Trophoblast cell (in vitro differentiated cells and primary cell): Measurements from ENCODE around the gene RBP4.

Experiments used
- DNase-seq, 2 donors: peaks; one replicate each; pipeline ENCODE4 v3.0.0-alpha.2; 2016
- H2AFZ ChIP-seq: 2 replicates; pipeline ENCODE4 v1.6.1; 2013; ENCODE audit warnings: low read length, moderate library complexity, mild to moderate bottlenecking; ENCODE audit not compliant: insufficient read depth, poor library complexity
- H2AK5ac ChIP-seq: 2 replicates; pipeline ENCODE4 v1.6.1; 2013; ENCODE audit warnings: mild to moderate bottlenecking, low read length
- H2BK120ac ChIP-seq: 2 replicates; pipeline ENCODE4 v1.6.1; 2013; ENCODE audit warnings: low read length, mild to moderate bottlenecking, moderate library complexity; ENCODE audit not compliant: insufficient read depth, poor library complexity
- H2BK12ac ChIP-seq: 2 replicates; pipeline ENCODE4 v1.6.1; 2013; ENCODE audit warnings: mild to moderate bottlenecking, low read length, moderate library complexity
- H2BK5ac ChIP-seq: 2 replicates; pipeline ENCODE4 v1.6.1; 2013; ENCODE audit warnings: low read length, low read depth, moderate library complexity, mild to moderate bottlenecking; ENCODE audit not compliant: poor library complexity
- H3K14ac ChIP-seq: 2 replicates; pipeline ENCODE4 v1.6.1; 2013; ENCODE audit warnings: mild to moderate bottlenecking, low read length
- H3K18ac ChIP-seq: 2 replicates; pipeline ENCODE4 v1.6.1; 2013; ENCODE audit warnings: mild to moderate bottlenecking, low read length
- H3K23ac ChIP-seq: 2 replicates; pipeline ENCODE4 v1.6.1; 2013; ENCODE audit warnings: low read length
- H3K27ac ChIP-seq: 2 replicates; pipeline ENCODE4 v1.5.1; 2013; ENCODE audit warnings: low read depth, mild to moderate bottlenecking, inconsistent platforms, low read length, moderate library complexity
- H3K27me3 ChIP-seq: 2 replicates; pipeline ENCODE4 v1.6.1; 2013; ENCODE audit warnings: inconsistent platforms, mild to moderate bottlenecking, low read length, moderate library complexity; ENCODE audit not compliant: insufficient read depth
- H3K36me3 ChIP-seq, 2 experiments: 1 replicate in 1 of 2; 2 replicates in 1 of 2; pipeline ENCODE4 v1.6.1; 2013; ENCODE audit warnings: low read length in 2 of 2, mild to moderate bottlenecking in 2 of 2, moderate library complexity in 1 of 2; ENCODE audit not compliant: insufficient read depth in 2 of 2, control insufficient read depth in 1 of 2
- H3K4ac ChIP-seq: 2 replicates; pipeline ENCODE4 v1.6.1; 2013; ENCODE audit warnings: low read depth, mild to moderate bottlenecking, low read length, moderate library complexity
- H3K4me1 ChIP-seq, 2 experiments: 1 replicate in 1 of 2; 2 replicates in 1 of 2; pipeline ENCODE4 v1.6.1; 2013; ENCODE audit warnings: low read length in 2 of 2, mild to moderate bottlenecking in 2 of 2, moderate library complexity in 1 of 2; ENCODE audit not compliant: insufficient read depth in 2 of 2, control insufficient read depth in 1 of 2
- H3K4me2 ChIP-seq: 2 replicates; pipeline ENCODE4 v1.6.1; 2013; ENCODE audit warnings: inconsistent platforms, mild to moderate bottlenecking, low read length, moderate library complexity
- H3K4me3 ChIP-seq: 2 replicates; pipeline ENCODE4 v1.5.1; 2013; ENCODE audit warnings: mild to moderate bottlenecking, low read depth, low read length, inconsistent platforms
- H3K79me1 ChIP-seq: one replicate; pipeline ENCODE4 v1.6.1; 2013; ENCODE audit warnings: low read length
- H3K79me2 ChIP-seq: 2 replicates; pipeline ENCODE4 v1.6.1; 2013; ENCODE audit warnings: low read length, mild to moderate bottlenecking; ENCODE audit not compliant: control insufficient read depth, insufficient read depth, poor library complexity
- H3K9ac ChIP-seq: 2 replicates; pipeline ENCODE4 v1.6.1; 2013; ENCODE audit warnings: mild to moderate bottlenecking, low read length
- H3K9me3 ChIP-seq: 2 replicates; pipeline ENCODE4 v1.6.1; 2013; ENCODE audit warnings: low read depth, mild to moderate bottlenecking, control low read depth, inconsistent platforms, low read length; ENCODE audit not compliant: insufficient read depth
- H4K12ac ChIP-seq: 2 replicates; pipeline ENCODE4 v1.6.1; 2013; ENCODE audit warnings: low read depth, mild to moderate bottlenecking, low read length, moderate library complexity
- H4K8ac ChIP-seq: 2 replicates; pipeline ENCODE4 v1.6.1; 2013; ENCODE audit warnings: low read depth, mild to moderate bottlenecking, low read length, moderate library complexity
- H4K91ac ChIP-seq: one replicate; pipeline ENCODE4 v1.6.1; 2013; ENCODE audit warnings: low read depth, mild to moderate bottlenecking, low read length, moderate library complexity
- WGBS: extraction: QIAGEN DNeasy Blood & Tissue Kit; methylation state at CpG from one replicate; pipeline ENCODE4 v1.1.7; 2013; ENCODE audit warnings: missing lambda C conversion rate; ENCODE audit not compliant: insufficient read length, insufficient coverage; ENCODE audit errors: extremely low coverage; 5-methylcytosine and 5-hydroxymethylcytosine counted together

RBP4 gene

DNA sequence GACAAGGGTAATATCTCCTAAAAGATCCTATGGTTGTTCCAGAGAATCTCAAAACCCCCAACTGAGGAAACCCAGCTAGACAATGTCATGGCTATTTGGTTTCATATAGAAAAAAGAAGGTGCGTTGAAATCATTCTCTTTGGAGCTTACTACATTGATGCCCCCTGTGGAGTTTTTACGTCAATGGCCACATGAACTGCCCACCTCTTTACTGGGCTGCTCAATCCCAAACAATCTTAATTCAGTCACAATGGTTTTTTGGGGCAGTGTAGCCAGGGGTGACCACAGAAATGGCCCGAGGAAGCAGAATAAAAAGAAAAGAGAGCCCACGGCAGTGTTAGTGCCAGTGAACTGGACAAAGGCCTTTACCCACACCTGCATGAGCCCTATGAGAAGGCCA lies 7.8 kb downstream of the RBP4 start:
- H3K4me1 ChIP-seq: peaks cover 11 to 12% of the 10 kb centered on the region in 2 experiments
- H3K14ac ChIP-seq: no peak overlapping the region
- H3K18ac ChIP-seq: no peak overlapping the region
- no peaks in the 10 kb centered on the region for H3K36me3 ChIP-seq
- no peak overlapping the region for H3K4me2 ChIP-seq
- no CpG with 5 or more reads among the region's 4 CpGs for WGBS
- no peak overlapping the region for H2BK120ac ChIP-seq
- H3K4me3 ChIP-seq: no peak overlapping the region
- no peaks in the 10 kb centered on the region for H3K79me1 ChIP-seq
- no peak overlapping the region for H4K8ac ChIP-seq
- no peak overlapping the region for H2AFZ ChIP-seq
- H4K91ac ChIP-seq: no peak overlapping the region
- H4K12ac ChIP-seq: no peak overlapping the region
- no peak overlapping the region for H2AK5ac ChIP-seq
- H3K79me2 ChIP-seq: no peaks in the 10 kb centered on the region
- H3K27me3 ChIP-seq: no peaks in the 10 kb centered on the region
- no peak for DNase-seq
- no peak overlapping the region for H2BK5ac ChIP-seq
- H2BK12ac ChIP-seq: no peak overlapping the region
- H3K9me3 ChIP-seq: no peaks in the 10 kb centered on the region
- H3K27ac ChIP-seq: no peak overlapping the region
- no peak overlapping the region for H3K9ac ChIP-seq
- H3K4ac ChIP-seq: no peak overlapping the region
- H3K23ac ChIP-seq: no peak overlapping the region

DNA sequence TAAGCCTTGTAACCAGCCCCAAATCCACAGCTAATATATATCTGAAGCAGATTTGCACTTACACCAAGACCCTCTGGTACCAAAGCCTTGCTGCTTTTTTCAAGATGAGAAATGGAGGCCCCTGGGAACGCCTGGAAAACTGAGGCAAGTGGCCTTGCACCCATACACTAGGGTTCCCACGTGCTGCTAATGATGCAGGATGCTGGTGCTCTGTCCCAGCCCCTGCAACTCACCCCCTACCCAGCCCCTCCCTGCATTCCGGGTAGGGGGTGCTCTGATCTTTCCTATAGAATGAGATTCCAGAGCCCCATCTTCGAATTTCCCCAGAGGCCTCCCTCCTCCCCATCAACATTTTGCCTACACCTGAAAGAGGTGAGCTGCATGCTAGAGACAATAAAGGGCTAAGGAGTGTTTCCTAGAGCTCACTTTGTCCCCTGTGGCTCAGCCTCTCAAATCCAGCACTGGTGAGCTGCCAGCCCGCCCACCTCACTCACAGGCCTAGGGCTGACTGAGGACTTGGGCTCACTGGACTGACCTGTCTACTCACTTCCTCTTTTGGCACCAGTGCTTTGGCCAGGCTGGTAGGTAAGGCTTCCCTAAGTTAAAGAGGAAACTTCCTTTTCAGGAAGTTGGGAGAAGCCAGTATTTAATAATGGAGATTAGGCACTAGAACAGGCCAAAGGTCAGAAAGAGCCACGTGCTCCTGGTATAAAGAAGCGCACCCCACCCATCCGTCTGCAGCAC lies 9.8 kb downstream of the RBP4 start:
- Histone ChIP-seq H3K79me1 (no peaks in the 10 kb centered on the region), H3K9me3 (no peaks in the 10 kb centered on the region), H3K4me3 (no peak overlapping the region), H3K27ac (no peak overlapping the region), H3K27me3 (no peaks in the 10 kb centered on the region), H2AK5ac (no peak overlapping the region), H4K91ac (no peak overlapping the region), H3K4ac (no peak overlapping the region), H3K23ac (no peak overlapping the region), H3K79me2 (no peaks in the 10 kb centered on the region), H2BK12ac (no peak overlapping the region), H2BK120ac (no peak overlapping the region), H3K18ac (no peak overlapping the region), H3K9ac (no peak overlapping the region), H4K8ac (no peak overlapping the region), H2BK5ac (no peak overlapping the region), H3K4me2 (no peak overlapping the region), H3K36me3 (no peaks in the 10 kb centered on the region), H2AFZ (no peak overlapping the region), H4K12ac (no peak overlapping the region), H3K14ac (no peak overlapping the region), H3K4me1 (peaks cover 6 to 7% of the 10 kb centered on the region in 2 experiments)
- no peak for DNase-seq
- no CpG with 5 or more reads among the region's 8 CpGs for WGBS

DNA sequence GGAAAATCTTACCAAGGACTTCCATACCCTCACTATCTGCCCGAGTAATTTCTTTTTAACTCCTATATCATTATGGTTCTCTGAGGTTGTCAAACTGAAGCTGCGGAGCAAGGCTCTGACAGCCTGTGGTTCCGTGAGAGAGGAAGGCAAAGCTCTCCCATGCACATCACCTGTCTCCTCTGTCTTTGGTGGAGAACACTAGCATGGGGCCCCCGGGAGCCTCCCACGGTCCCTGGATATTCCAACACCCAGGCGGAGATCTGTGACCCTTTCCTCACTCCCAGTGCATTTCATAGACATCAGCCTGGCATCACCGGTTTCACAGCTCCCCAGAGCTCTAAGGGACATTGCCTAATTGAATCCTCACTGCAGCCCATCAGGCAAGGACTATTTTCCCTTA lies 10.4 kb downstream of the RBP4 start:
- H2AK5ac ChIP-seq: no peak overlapping the region

DNA sequence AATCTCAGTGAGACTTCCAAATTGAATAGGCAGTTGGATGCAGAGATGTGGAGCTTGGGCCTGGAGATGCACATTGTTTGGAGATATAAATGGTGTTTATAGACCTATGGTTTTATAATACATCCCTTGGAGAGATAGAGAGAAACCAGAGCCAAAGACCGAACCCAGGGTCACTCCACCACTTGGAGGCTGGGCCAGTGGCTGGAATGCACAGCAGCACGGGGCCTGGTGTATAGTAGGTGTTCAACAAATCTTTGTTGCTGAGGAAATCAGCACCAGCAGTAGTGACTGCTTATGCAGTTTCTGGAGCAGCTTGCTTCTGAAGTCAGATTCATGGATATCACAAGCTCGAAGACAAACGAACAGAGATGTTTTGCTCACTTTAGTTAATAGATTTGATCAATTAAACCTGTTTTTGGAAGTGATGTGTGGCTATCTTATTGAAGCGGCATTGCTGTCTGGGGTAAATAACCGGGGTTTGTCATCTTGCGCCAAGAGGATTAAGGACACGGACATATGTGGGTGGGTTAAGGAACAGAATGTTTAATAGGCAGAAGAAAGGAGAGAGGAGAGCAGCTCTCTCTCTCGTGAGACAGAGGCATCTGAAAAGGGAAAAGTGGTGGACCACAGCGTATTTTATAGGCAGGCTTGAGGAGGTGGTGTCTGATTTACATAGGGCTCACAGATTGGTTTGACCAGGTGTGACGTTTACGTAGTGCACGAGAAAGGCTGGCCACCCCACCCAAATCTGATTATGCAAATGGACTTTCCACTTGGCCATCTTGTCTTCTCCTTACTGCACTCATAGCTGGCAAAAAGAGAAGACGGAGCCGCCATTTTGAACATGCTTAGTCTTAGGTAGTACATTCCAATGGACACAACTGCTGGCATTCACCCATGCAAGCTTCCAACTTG lies 11.1 kb downstream of the RBP4 start:
- H4K12ac ChIP-seq: no peak overlapping the region
- no peaks in the 10 kb centered on the region for H3K79me1 ChIP-seq
- H2BK5ac ChIP-seq: no peak overlapping the region
- no peak for DNase-seq
- no peaks in the 10 kb centered on the region for H3K36me3 ChIP-seq
- no peak overlapping the region for H3K23ac ChIP-seq
- H3K4me3 ChIP-seq: no peak overlapping the region
- H2AK5ac ChIP-seq: no peak overlapping the region
- H3K4me1 ChIP-seq: peaks cover 0 to 3% of the 10 kb centered on the region in 2 experiments
- no peak overlapping the region for H3K14ac ChIP-seq
- H3K27ac ChIP-seq: no peak overlapping the region
- no peak overlapping the region for H2BK12ac ChIP-seq
- no peak overlapping the region for H2BK120ac ChIP-seq
- H3K4me2 ChIP-seq: no peak overlapping the region
- H4K8ac ChIP-seq: no peak overlapping the region
- no peak overlapping the region for H3K18ac ChIP-seq
- no peaks in the 10 kb centered on the region for H3K9me3 ChIP-seq
- H3K4ac ChIP-seq: no peak overlapping the region
- no peak overlapping the region for H4K91ac ChIP-seq
- H3K27me3 ChIP-seq: no peaks in the 10 kb centered on the region
- no peaks in the 10 kb centered on the region for H3K79me2 ChIP-seq
- H3K9ac ChIP-seq: no peak overlapping the region
- WGBS: no CpG with 5 or more reads among the region's 15 CpGs
- no peak overlapping the region for H2AFZ ChIP-seq

More for the DNA sequence above, 10.4 kb downstream of the RBP4 start:
- Histone ChIP-seq H2AFZ (no peak overlapping the region), H3K79me2 (no peaks in the 10 kb centered on the region), H3K4me3 (no peak overlapping the region), H3K36me3 (no peaks in the 10 kb centered on the region), H2BK12ac (no peak overlapping the region), H3K79me1 (no peaks in the 10 kb centered on the region), H3K4ac (no peak overlapping the region), H3K23ac (no peak overlapping the region), H4K8ac (no peak overlapping the region), H3K27me3 (no peaks in the 10 kb centered on the region), H3K9ac (no peak overlapping the region), H3K9me3 (no peaks in the 10 kb centered on the region), H3K4me1 (peaks cover 2 to 5% of the 10 kb centered on the region in 2 experiments), H3K27ac (no peak overlapping the region), H2BK5ac (no peak overlapping the region), H3K4me2 (no peak overlapping the region), H4K12ac (no peak overlapping the region), H3K14ac (no peak overlapping the region), H2BK120ac (no peak overlapping the region), H4K91ac (no peak overlapping the region), H3K18ac (no peak overlapping the region)
- no peak for DNase-seq
- WGBS: no CpG with 5 or more reads among the region's 7 CpGs
